ENCODE results near the gene TSG101.

TSG101 gene

DNA sequence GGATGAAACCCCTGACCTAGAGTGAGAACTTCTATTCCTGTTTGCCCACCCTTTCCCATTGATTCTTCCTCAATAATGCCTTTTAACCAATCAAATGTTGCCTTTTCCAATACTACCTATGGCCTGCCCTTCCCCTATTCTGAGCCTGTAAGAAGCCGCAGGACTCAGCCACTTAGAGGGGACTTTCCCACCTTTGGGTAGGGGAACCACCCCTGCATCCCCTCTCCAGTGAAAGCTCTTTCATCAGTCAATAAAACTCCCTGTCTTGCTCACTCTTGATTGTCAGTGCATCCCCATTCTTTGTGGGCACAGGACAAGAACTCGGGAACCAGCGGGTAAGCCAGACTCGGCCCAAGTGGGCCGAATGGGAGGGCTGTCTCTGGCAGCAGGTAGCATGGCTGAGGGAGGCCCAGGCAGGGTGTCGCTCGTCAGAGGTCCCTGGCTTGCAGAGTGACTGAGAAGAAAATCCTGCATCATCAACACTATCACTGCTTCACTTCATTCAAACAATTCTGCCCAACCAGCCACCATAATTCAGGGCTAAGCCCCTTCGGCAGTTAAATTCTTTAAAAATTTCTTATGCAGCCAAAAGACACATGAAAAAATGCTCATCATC, 40.7 kb downstream of the TSG101 start:
- TF ChIP-seq, protein P1, sequence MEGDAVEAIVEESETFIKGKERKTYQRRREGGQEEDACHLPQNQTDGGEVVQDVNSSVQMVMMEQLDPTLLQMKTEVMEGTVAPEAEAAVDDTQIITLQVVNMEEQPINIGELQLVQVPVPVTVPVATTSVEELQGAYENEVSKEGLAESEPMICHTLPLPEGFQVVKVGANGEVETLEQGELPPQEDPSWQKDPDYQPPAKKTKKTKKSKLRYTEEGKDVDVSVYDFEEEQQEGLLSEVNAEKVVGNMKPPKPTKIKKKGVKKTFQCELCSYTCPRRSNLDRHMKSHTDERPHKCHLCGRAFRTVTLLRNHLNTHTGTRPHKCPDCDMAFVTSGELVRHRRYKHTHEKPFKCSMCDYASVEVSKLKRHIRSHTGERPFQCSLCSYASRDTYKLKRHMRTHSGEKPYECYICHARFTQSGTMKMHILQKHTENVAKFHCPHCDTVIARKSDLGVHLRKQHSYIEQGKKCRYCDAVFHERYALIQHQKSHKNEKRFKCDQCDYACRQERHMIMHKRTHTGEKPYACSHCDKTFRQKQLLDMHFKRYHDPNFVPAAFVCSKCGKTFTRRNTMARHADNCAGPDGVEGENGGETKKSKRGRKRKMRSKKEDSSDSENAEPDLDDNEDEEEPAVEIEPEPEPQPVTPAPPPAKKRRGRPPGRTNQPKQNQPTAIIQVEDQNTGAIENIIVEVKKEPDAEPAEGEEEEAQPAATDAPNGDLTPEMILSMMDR (IDR thresholded peaks at IDR 0.05; ENCODE audit: low read depth, low read length): no peak
- DNase-seq (ENCODE audit: extremely low read depth, low read depth): no peak

DNA sequence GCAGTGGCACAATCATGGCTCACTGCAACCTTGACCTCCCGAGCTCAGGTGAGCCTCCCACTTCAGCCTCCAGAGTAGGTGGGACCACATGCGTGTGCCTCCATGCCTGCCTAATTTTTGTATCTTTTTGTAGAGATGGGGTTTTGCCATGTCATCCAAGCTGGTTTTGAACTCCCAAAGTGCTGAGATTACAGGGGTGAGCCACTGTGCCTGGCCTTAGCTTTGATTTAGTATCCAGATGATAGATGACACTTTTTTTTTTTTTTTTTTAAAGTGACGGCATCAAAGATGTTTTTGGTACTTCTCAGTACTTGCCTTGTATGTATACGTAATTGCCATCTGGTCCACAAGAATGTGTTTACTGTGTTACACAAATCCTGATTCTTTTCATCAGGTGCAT, 47.7 kb downstream of the TSG101 start:
- no peak for DNase-seq (ENCODE audit: extremely low read depth, low read depth)
- TF ChIP-seq, protein P1 (IDR thresholded peaks at IDR 0.05; ENCODE audit: low read depth, low read length): no peak

DNA sequence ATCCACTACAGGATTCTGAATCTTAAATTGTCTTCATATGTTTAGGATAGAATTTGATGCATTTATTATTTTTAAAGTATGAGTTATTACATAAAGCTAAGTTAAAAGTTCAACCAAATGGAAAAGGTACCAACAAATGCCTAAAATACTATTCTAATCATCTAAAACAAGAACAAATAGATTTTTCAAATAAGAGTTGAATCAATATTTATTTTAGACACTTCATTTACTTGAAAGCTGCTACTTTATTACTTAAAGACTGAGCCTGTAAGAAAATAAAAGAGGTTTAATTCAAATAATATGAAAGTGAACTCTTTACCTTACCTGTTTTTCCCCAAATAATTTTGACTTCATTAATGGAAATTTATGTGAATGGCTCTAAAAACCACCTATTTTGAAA, 54.2 kb downstream of the TSG101 start:
- TF ChIP-seq, protein P1 (IDR thresholded peaks at IDR 0.05; ENCODE audit: low read depth, low read length): no peak

DNA sequence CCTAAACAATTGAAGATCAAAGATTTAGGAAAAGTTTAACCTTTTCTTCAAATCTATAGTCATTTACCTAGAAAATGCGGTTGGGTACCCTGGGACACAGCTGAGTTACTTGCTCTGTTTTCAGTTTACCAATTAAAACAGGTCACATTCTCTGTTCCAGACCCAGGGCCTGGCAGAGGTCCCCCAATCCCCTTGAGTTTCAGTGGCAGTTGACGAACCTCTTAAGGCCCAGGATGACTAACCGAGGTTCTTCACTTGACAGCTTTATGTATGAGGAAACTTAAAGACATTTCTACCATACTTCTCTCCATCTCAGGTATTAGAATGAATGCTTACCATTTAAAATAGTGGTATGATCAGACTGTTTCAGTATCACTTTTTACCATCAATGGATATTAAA, 54.7 kb downstream of the TSG101 start:
- TF ChIP-seq, protein P1 (IDR thresholded peaks at IDR 0.05; ENCODE audit: low read depth, low read length): no peak
- DNase-seq (ENCODE audit: extremely low read depth, low read depth): no peak

More for the DNA sequence above, 54.2 kb downstream of the TSG101 start:
- no peak for DNase-seq (ENCODE audit: extremely low read depth, low read depth)

DNA sequence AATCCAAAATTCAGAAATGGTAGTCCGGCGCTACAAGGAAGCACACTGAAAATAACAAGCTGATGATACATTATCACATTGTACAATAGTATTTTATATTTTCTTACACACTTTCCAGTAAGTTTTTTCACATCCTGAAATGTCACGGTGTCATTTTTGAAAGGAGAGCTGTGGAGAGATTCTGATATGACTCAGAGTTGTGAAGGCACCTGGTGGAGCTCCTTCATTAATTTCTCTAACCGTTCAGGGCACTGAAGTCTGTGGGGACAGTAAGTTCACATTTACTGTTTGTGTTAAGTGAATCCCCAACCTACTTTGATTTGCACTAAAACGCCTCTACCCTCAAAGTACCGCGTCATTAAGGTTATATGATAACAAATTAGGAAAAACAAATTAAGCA, 57.8 kb downstream of the TSG101 start:
- no peak for DNase-seq (ENCODE audit: extremely low read depth, low read depth)
- TF ChIP-seq, protein P1 (IDR thresholded peaks at IDR 0.05; ENCODE audit: low read depth, low read length): no peak

DNA sequence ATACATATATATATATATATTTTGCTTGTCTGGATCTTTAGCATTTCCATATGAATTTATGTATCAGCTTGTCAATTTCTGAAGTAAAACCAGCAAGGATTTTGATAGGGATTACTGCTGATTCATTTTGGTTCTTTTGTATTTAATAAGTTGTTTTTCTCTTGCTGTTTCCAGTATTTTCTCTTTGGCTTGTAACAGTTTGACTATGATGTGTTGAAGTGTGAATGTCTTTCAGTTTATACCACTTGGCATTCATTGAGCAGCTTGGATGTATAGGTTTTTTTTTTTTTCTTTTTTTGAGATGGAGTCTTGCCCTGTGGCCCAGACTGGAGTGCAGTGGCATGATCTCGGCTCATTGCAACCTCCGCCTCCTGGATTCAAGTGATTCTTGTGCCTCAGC, 58.7 kb downstream of the TSG101 start:
- TF ChIP-seq, protein P1 (IDR thresholded peaks at IDR 0.05; ENCODE audit: low read depth, low read length): no peak
- DNase-seq (ENCODE audit: extremely low read depth, low read depth): no peak

DNA sequence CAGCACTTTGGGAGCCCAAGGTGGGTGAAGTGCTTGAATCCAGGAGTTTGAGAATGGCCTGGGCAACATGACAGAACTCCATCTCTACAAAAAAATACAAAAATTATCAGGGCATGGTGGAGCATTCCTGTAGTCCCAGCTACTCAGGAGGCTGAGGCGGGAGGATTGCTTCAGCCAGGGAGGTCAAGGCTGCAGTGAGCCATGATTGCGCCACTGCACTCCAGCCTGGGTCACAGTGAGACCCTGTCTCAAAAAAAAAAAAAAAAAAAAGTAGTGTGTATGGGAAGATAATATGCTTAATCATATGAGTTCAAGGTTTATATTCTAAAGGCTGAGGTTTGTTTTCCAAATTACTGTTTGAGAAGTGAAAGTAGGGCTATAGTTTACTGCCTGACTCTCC, 60.3 kb downstream of the TSG101 start:
- TF ChIP-seq, protein P1 (IDR thresholded peaks at IDR 0.05; ENCODE audit: low read depth, low read length): no peak
- DNase-seq (ENCODE audit: extremely low read depth, low read depth): no peak

Measured in AG09319 (cell line).